Measurements from ENCODE around the gene IL25.

Gene IL25

GRCh38 chr14:23347406-23348296 lies 25.0 kb upstream of the IL25 start:
- H3K27me3 ChIP-seq (ENCODE audit: control insufficient read depth in 3 of 3, insufficient read depth in 3 of 3, low read depth in 1 of 3, low read length in 3 of 3) = peaks cover 0 to 3% (median 0%) of the 10 kb centered on the region in 3 experiments
- peak overlapping the region; percentile 40 for H3K9ac ChIP-seq (ENCODE audit: low read depth, low read length, poor library complexity)
- DNase-seq (ENCODE audit: low spot score) = no peak
- H3K79me1 ChIP-seq (ENCODE audit: low read depth, low read length) = no peaks in the 10 kb centered on the region
- no peak overlapping the region for H2AFZ ChIP-seq (ENCODE audit: low read length)
- H3K36me3 ChIP-seq (replicated peaks in 1 of 2; ENCODE audit: control insufficient read depth in 2 of 2, insufficient read depth in 2 of 2, low read length in 2 of 2) = peaks cover 7 to 8% of the 10 kb centered on the region in 2 donors
- H3K4me1 ChIP-seq (ENCODE audit: control insufficient read depth in 2 of 2, insufficient read depth in 1 of 2, low read depth in 1 of 2, low read length in 2 of 2) = peaks cover 0 to 4% of the 10 kb centered on the region in 2 donors
- no peak overlapping the region for H2BK5ac ChIP-seq (ENCODE audit: low read length)
- no peak overlapping the region for H2BK15ac ChIP-seq (ENCODE audit: low read length)
- H2AK5ac ChIP-seq (ENCODE audit: low read depth, low read length) = no peak overlapping the region
- H3K23ac ChIP-seq (ENCODE audit: low read depth, low read length, poor library complexity) = no peak overlapping the region
- no peak overlapping the region for H4K91ac ChIP-seq (ENCODE audit: low read depth, low read length, poor library complexity)
- WGBS, 2 donors (ENCODE audit: extremely low coverage in 2 of 2, insufficient read length in 2 of 2, insufficient replicate concordance in 1 of 2) = no CpG with 5 or more reads among the region's 19 CpGs
- no peak overlapping the region for H3K27ac ChIP-seq (replicated peaks; ENCODE audit: low read length)
- no peaks in the 10 kb centered on the region for H3K9me3 ChIP-seq (replicated peaks in 1 of 2; ENCODE audit: control insufficient read depth in 2 of 2, insufficient read depth in 1 of 2, low read depth in 1 of 2, low read length in 2 of 2)
- H2BK120ac ChIP-seq (ENCODE audit: low read depth, low read length) = no peak overlapping the region
- H3K14ac ChIP-seq (ENCODE audit: low read length) = peak overlapping the region; percentile 32
- H3K18ac ChIP-seq (ENCODE audit: low read length) = no peak overlapping the region
- no peak overlapping the region for H2BK12ac ChIP-seq (ENCODE audit: low read length)
- no peak overlapping the region for H3K4me3 ChIP-seq (ENCODE audit: low read length in 2 of 2)
- H4K8ac ChIP-seq (ENCODE audit: low read depth, low read length) = no peak overlapping the region
- no peak overlapping the region for H3K4me2 ChIP-seq (ENCODE audit: insufficient read depth, low read length, poor library complexity, severe bottlenecking)
- H3K4ac ChIP-seq (ENCODE audit: low read length) = no peak overlapping the region

GRCh38 chr14:23348297-23348655 lies 24.3 kb upstream of the IL25 start:
- WGBS, 2 donors (ENCODE audit: extremely low coverage in 2 of 2, insufficient read length in 2 of 2, insufficient replicate concordance in 1 of 2) = no CpG with 5 or more reads among the region's 6 CpGs
- Histone ChIP-seq H3K4me2 (ENCODE audit: insufficient read depth, low read length, poor library complexity, severe bottlenecking) (no peak overlapping the region), H3K9ac (ENCODE audit: low read depth, low read length, poor library complexity) (no peak overlapping the region), H3K27ac (replicated peaks; ENCODE audit: low read length) (no peak overlapping the region), H2BK12ac (ENCODE audit: low read length) (no peak overlapping the region), H3K36me3 (replicated peaks in 1 of 2; ENCODE audit: control insufficient read depth in 2 of 2, insufficient read depth in 2 of 2, low read length in 2 of 2) (peaks cover 7 to 8% of the 10 kb centered on the region in 2 donors), H3K23ac (ENCODE audit: low read depth, low read length, poor library complexity) (no peak overlapping the region), H4K8ac (ENCODE audit: low read depth, low read length) (no peak overlapping the region), H3K4ac (ENCODE audit: low read length) (no peak overlapping the region), H3K79me1 (ENCODE audit: low read depth, low read length) (no peaks in the 10 kb centered on the region), H3K27me3 (ENCODE audit: control insufficient read depth in 3 of 3, insufficient read depth in 3 of 3, low read depth in 1 of 3, low read length in 3 of 3) (peaks cover 0 to 3% (median 0%) of the 10 kb centered on the region in 3 experiments), H3K14ac (ENCODE audit: low read length) (no peak overlapping the region), H4K91ac (ENCODE audit: low read depth, low read length, poor library complexity) (no peak overlapping the region), H3K4me1 (ENCODE audit: control insufficient read depth in 2 of 2, insufficient read depth in 1 of 2, low read depth in 1 of 2, low read length in 2 of 2) (peaks cover 0 to 7% of the 10 kb centered on the region in 2 donors), H2BK120ac (ENCODE audit: low read depth, low read length) (no peak overlapping the region), H3K18ac (ENCODE audit: low read length) (no peak overlapping the region), H2AFZ (ENCODE audit: low read length) (no peak overlapping the region), H3K4me3 (ENCODE audit: low read length in 2 of 2) (no peak overlapping the region), H2BK15ac (ENCODE audit: low read length) (no peak overlapping the region), H2AK5ac (ENCODE audit: low read depth, low read length) (no peak overlapping the region), H3K9me3 (replicated peaks in 1 of 2; ENCODE audit: control insufficient read depth in 2 of 2, insufficient read depth in 1 of 2, low read depth in 1 of 2, low read length in 2 of 2) (no peaks in the 10 kb centered on the region), H2BK5ac (ENCODE audit: low read length) (no peak overlapping the region)
- DNase-seq (ENCODE audit: low spot score) = no peak

- Histone ChIP-seq H3K4me3 (ENCODE audit: low read length in 2 of 2) (no peak overlapping the region), H3K79me1 (ENCODE audit: low read depth, low read length) (no peaks in the 10 kb centered on the region), H2BK15ac (ENCODE audit: low read length) (no peak overlapping the region), H3K36me3 (replicated peaks in 1 of 2; ENCODE audit: control insufficient read depth in 2 of 2, insufficient read depth in 2 of 2, low read length in 2 of 2) (peaks cover 7 to 8% of the 10 kb centered on the region in 2 donors), H3K23ac (ENCODE audit: low read depth, low read length, poor library complexity) (no peak overlapping the region), H3K4ac (ENCODE audit: low read length) (no peak overlapping the region), H3K27ac (replicated peaks; ENCODE audit: low read length) (no peak overlapping the region), H2BK5ac (ENCODE audit: low read length) (no peak overlapping the region), H3K9ac (ENCODE audit: low read depth, low read length, poor library complexity) (peak overlapping the region; percentile 27), H2BK120ac (ENCODE audit: low read depth, low read length) (no peak overlapping the region), H4K8ac (ENCODE audit: low read depth, low read length) (no peak overlapping the region), H2AK5ac (ENCODE audit: low read depth, low read length) (no peak overlapping the region), H4K91ac (ENCODE audit: low read depth, low read length, poor library complexity) (no peak overlapping the region), H3K14ac (ENCODE audit: low read length) (no peak overlapping the region), H3K4me2 (ENCODE audit: insufficient read depth, low read length, poor library complexity, severe bottlenecking) (no peak overlapping the region), H3K9me3 (replicated peaks in 1 of 2; ENCODE audit: control insufficient read depth in 2 of 2, insufficient read depth in 1 of 2, low read depth in 1 of 2, low read length in 2 of 2) (no peaks in the 10 kb centered on the region), H3K4me1 (ENCODE audit: control insufficient read depth in 2 of 2, insufficient read depth in 1 of 2, low read depth in 1 of 2, low read length in 2 of 2) (peaks cover 0 to 9% of the 10 kb centered on the region in 2 donors), H2BK12ac (ENCODE audit: low read length) (no peak overlapping the region), H3K27me3 (ENCODE audit: control insufficient read depth in 3 of 3, insufficient read depth in 3 of 3, low read depth in 1 of 3, low read length in 3 of 3) (peaks cover 0 to 3% (median 0%) of the 10 kb centered on the region in 3 experiments), H2AFZ (ENCODE audit: low read length) (no peak overlapping the region), H3K18ac (ENCODE audit: low read length) (no peak overlapping the region)
- no peak for DNase-seq (ENCODE audit: low spot score)
- WGBS, 2 donors (ENCODE audit: extremely low coverage in 2 of 2, insufficient read length in 2 of 2, insufficient replicate concordance in 1 of 2) = no CpG with 5 or more reads among the region's 8 CpGs
Observed at GRCh38 chr14:23349156-23349845, 23.3 kb upstream of the IL25 start.
